HFF-Myc (cell line): ENCODE results near the gene GDPD4.

ENCODE experiments used
- DNase-seq: peaks from one replicate; pipeline ENCODE4 v3.0.0-alpha.2; 2011; ENCODE audit warnings: low read depth; ENCODE audit errors: extremely low read depth
- H3K4me3 ChIP-seq: replicated peaks from 2 replicates; pipeline ENCODE4 v1.5.1; 2011; ENCODE audit warnings: low read depth, mild to moderate bottlenecking, control low read depth, low read length
- TF ChIP-seq, protein P1 (sequence below): IDR thresholded peaks from 2 replicates; pipeline ENCODE4 v1.5.1; 2012; ENCODE audit warnings: mild to moderate bottlenecking, low read depth, low read length, control low read depth; ENCODE audit errors: missing control alignments

Gene GDPD4

DNA sequence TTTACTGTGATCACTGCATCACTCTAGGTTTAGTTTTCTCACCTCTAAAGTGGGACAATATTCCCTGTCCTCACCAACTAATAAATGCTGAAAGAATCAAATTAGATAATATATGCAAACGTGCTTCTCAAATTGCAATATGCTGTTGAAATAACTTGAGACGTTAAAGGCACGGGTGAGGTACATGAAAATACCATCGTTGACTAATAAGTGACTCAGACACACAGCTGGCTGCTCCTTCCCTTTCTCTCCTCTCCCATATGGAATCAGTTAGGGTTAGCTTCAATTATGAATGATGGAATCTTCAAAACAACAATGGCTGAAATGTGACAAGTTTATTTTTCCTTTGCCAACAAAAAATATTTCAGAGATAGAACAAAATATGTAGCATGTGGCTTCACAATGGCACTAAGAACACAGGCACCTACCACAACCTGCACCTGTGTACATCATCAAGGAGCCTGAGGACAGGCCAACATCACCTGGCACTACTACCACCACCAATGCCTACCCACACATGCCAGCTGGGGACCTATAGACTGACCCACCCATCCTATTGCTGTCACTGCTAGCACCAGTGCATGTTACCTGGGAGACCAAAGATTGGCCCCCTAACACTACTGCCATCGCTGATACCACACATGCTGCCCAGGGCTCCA lies 13.7 kb downstream of the GDPD4 start:
- no peak overlapping the region for H3K4me3 ChIP-seq

DNA sequence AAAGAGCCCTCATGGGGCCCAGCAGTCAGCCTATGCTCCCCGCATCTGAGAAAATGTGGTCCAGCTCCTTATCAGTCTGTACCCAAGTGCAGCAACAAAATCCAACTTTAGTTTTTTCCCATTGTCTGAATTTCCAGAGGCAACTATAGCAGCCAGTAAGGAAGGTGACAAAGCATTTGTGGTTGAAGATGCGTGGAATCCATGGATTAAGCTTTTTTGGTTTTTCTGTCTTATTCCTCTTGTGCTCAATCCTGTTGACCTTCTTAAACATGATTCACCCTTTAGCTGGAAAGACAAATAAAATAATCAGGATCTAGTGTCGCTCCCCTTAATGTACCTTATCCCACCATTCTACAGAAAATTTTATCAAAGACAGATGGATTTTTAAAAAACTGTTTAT lies 14.3 kb downstream of the GDPD4 start:
- H3K4me3 ChIP-seq = no peak overlapping the region
- TF ChIP-seq, protein P1, sequence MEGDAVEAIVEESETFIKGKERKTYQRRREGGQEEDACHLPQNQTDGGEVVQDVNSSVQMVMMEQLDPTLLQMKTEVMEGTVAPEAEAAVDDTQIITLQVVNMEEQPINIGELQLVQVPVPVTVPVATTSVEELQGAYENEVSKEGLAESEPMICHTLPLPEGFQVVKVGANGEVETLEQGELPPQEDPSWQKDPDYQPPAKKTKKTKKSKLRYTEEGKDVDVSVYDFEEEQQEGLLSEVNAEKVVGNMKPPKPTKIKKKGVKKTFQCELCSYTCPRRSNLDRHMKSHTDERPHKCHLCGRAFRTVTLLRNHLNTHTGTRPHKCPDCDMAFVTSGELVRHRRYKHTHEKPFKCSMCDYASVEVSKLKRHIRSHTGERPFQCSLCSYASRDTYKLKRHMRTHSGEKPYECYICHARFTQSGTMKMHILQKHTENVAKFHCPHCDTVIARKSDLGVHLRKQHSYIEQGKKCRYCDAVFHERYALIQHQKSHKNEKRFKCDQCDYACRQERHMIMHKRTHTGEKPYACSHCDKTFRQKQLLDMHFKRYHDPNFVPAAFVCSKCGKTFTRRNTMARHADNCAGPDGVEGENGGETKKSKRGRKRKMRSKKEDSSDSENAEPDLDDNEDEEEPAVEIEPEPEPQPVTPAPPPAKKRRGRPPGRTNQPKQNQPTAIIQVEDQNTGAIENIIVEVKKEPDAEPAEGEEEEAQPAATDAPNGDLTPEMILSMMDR = no peak
- no peak for DNase-seq

More for the DNA sequence above, 13.7 kb downstream of the GDPD4 start:
- TF ChIP-seq, protein P1 = no peak
- DNase-seq = peak; percentile 88

DNA sequence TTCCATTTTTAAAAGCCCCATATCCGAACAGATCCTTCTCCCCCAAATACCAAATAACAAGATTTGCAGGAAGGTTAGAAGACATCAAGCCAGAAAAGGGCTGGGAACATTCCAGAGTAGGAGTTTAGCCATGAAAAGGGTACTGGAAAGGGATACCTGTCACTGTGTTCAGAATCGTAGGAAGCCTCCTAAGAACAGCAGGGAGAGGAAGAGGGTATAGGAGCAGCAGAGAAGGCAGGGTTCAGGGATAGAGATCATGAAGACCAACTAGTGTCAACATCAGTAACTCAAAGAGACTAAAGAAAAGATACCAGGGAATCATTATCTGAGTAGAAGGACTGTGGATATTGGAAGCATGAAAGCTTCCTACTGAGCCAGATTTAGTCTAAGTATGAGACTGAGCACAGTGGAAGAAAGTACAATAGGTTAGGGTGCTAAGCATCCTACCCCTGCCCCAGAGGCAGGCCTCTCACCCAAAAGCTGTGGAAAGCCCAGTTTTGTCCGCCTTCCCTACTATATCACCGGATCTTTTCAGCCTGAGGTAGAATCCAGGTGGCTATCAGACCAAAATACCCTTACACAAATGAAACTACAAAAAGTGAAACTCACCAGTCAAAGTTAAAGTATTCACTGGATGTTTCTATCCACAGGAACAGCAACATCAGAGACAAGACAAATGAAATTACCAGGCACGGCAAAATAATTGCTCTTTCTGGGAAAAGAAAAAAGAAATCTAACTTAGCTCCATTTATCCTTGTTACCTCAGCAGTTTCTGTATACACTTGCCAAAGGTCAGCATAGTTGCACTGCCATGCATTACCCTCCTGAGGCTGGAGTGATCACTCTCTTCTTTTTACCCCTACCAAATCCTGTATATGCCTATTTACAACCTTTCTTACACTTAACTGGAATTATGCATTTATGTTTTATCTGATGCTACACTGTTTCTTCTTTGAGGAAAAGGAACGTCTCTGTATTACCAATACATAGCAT lies 16.7 kb downstream of the GDPD4 start:
- TF ChIP-seq, protein P1 = no peak
- no peak overlapping the region for H3K4me3 ChIP-seq
- no peak for DNase-seq

DNA sequence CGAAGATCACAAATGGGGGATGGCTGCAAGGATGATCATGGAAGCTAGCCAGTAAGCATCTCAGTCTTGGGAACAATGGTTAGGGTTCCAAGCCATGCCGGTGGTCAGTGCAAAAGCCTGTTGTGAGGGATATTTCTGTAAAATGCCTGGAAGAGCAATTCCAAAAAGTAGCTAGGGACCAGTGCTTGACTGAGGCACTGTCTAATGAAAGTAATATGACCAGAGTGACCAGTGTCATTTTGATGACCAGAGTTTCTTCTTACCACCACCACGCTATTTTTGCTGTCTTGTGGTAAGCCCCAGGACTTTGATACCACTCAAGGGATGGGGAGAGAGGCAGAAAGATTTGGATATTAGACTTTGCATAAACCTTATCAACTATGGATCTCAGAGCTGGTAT lies 18.4 kb downstream of the GDPD4 start:
- DNase-seq = no peak
- H3K4me3 ChIP-seq = no peak overlapping the region
- TF ChIP-seq, protein P1 = no peak

DNA sequence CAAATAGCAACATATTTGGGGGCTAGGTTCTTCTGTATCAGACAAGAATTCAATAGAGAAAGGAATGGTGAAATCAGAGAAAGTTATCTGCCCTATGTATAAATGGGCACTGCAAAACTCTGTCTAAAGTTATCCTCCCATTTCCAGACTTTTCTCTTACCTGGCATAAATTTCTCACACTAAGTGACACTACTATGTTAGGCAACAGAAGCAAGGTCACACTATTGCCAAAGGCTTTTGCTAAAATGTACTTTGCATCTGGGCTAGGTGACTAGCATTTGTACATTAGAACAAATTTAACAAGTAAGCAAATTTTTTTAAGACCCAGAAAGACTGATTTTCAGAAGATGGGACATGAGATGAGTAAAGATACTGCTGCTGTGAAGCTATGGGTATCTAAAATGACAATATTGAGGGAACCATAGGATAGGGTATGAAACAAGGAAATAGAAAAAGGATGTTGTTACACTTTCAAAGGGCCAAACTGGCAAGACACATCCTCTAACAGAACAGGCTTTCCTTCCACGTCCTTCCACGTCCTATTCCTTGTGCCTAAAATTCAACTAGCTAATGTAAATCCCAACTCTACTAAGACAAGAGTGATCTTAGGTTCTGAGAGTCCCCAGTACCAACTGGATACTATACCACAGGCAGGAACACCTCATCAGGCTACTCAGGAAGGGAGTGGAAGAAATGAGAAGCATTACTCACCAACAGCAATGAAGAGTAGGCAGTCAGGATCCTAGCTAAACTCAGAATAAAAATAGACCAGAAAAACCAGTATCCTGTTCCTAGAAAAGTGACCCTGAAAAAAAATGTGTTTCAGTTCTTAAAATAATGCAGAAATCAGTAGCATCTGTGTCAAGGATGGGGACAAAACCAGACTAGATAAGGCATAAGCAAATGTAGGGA lies 22.6 kb downstream of the GDPD4 start:
- no peak overlapping the region for H3K4me3 ChIP-seq
- TF ChIP-seq, protein P1 = no peak
- no peak for DNase-seq

DNA sequence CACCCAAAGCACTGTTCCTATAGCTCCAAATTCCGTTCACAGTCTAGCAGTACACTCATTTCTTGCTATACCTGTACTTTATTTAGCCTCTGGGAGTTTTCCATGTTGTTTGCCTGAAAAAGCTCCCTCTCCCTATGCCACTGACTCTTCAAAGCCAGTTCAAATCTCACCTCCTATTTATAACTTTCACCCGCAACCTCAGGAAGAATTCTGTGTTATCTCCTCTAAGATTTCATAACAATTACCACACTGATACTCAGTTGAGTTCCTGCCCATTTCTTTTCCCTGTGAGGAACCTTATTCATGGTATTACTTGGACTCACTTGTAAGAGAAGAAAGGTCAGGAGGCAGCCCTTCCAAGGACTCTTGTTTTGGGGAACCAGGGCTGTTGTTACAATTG lies 25.2 kb downstream of the GDPD4 start:
- no peak overlapping the region for H3K4me3 ChIP-seq
- DNase-seq = no peak
- TF ChIP-seq, protein P1 = no peak
